ENCODE measurements around the gene ADAMTSL1. TPM values are rescaled to one million over a fixed set of nuclear protein-coding genes. Genes with fewer than 3 reads are reported as not detected.

Gene ADAMTSL1
- total and polyA plus RNA-seq, 2 of the 8 experiments (the other 6 are each of a cell fraction or from before 2014, with no cell fraction given), result 0.84 to 1.1 TPM

DNA sequence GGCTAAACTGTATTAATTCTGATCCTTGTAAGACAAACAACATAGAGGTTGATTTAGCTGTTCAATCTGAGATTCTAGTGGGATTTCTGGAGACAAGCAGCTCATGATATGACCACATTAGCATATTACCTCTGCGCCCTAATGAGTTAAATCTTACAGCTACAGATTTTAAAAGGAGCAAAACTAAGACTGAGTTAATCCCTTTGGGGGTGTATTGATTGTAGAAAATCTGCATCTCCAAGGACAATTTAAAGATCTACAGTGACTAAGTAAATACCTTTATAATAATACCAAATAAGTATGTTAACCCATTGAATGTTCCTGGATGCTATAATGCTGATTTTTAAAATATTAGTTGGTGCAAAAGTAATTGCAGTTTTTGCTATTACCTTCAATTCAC is 33.2 kb downstream of the ADAMTSL1 start:
- POLR2A ChIA-PET (ENCODE audit: partially characterized antibody), result no interaction called here
- Histone ChIP-seq H2BK120ac (replicated peaks; ENCODE audit: low read depth, low read length) (no peak overlapping the region), H3K14ac (ENCODE audit: insufficient read length) (no peak overlapping the region), H4K8ac (ENCODE audit: extremely low read depth, insufficient read depth, low read length) (no peak overlapping the region), H3K23me2 (ENCODE audit: low read depth, low read length) (no peaks in the 10 kb centered on the region), H3K27ac (ENCODE audit: low read depth, low read length) (no peak overlapping the region), H4K20me1 (replicated peaks in 1 of 2; ENCODE audit: control insufficient read depth in 1 of 2, insufficient read depth in 2 of 2, low read length in 2 of 2) (no peaks in the 10 kb centered on the region), H3K9ac (replicated peaks in 1 of 4; ENCODE audit: extremely low read depth in 1 of 4, low read depth in 3 of 4, low read length in 3 of 4) (no peak overlapping the region), H2BK20ac (ENCODE audit: low read length) (no peak overlapping the region), H3K9me3 (ENCODE audit: insufficient read depth in 2 of 2, low read depth in 1 of 2, low read length in 1 of 2) (no peaks in the 10 kb centered on the region), H3K18ac (ENCODE audit: extremely low read depth, low read length) (no peak overlapping the region), H2BK5ac (ENCODE audit: low read depth, low read length) (no peak overlapping the region), H3K4me1 (replicated peaks in 1 of 4; ENCODE audit: control insufficient read depth in 3 of 4, insufficient read depth in 4 of 4, low read length in 3 of 4) (peaks cover 0 to 12% (median 2%) of the 10 kb centered on the region in 4 experiments; a peak in 3 of 7 replicates), H2AFZ (ENCODE audit: low read length) (no peak overlapping the region), H3K23ac (ENCODE audit: insufficient read length) (no peak overlapping the region), H3K4me3 (ENCODE audit: extremely low read depth in 1 of 4, insufficient read depth in 2 of 4, low read depth in 3 of 4, low read length in 4 of 4) (no peak overlapping the region), H3K4me2 (ENCODE audit: insufficient read depth in 1 of 2, low read depth in 2 of 2, low read length in 2 of 2) (no peak overlapping the region), H2BK15ac (ENCODE audit: low read length) (no peak overlapping the region), H2AK5ac (ENCODE audit: low read depth, low read length) (no peak overlapping the region), H3K56ac (replicated peaks; ENCODE audit: insufficient read length, low read depth, low read length) (no peak overlapping the region), H4K5ac (ENCODE audit: insufficient read length, low read depth, low read length) (no peak overlapping the region), H4K91ac (replicated peaks; ENCODE audit: insufficient read length, low read length) (no peak overlapping the region), H3K79me1 (ENCODE audit: low read depth, low read length) (no peaks in the 10 kb centered on the region), H2BK12ac (ENCODE audit: low read depth, low read length) (no peak overlapping the region), H3K36me3 (ENCODE audit: control insufficient read depth in 2 of 4, insufficient read depth in 4 of 4, low read length in 3 of 4) (peaks cover 0 to 3% (median 0%) of the 10 kb centered on the region in 4 experiments; a peak in 1 of 8 replicates), H3K79me2 (ENCODE audit: control insufficient read depth in 1 of 2, insufficient read depth in 2 of 2, low read length in 2 of 2) (no peaks in the 10 kb centered on the region), H3K27me3 (replicated peaks in 1 of 4; ENCODE audit: control insufficient read depth in 3 of 4, extremely low read depth in 1 of 4, insufficient read depth in 3 of 4, low read length in 3 of 4) (no peaks in the 10 kb centered on the region), H3K4ac (replicated peaks; ENCODE audit: insufficient read length, low read depth, low read length) (no peak overlapping the region)
- no peak for TF ChIP-seq BACH1 (IDR thresholded peaks at IDR 0.05; ENCODE audit: low read length)
- TF ChIP-seq TCF12 (IDR thresholded peaks at IDR 0.05; ENCODE audit: low read depth, low read length), result no peak
- TF ChIP-seq, protein P1, sequence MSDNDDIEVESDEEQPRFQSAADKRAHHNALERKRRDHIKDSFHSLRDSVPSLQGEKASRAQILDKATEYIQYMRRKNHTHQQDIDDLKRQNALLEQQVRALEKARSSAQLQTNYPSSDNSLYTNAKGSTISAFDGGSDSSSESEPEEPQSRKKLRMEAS (IDR thresholded peaks at IDR 0.05), result no peak
- TF ChIP-seq FOSL1 (IDR thresholded peaks at IDR 0.05; ENCODE audit: insufficient read depth, low read depth, low read length), result no peak
- TF ChIP-seq RAD21 (IDR thresholded peaks at IDR 0.05 in 1 of 2, conservative IDR thresholded peaks at IDR 0.05 in 1 of 2; ENCODE audit: low read depth in 2 of 2, low read length in 2 of 2), result no peak
- TF ChIP-seq JUN (IDR thresholded peaks at IDR 0.05; ENCODE audit: low read depth, low read length), result no peak
- TF ChIP-seq MAFK (IDR thresholded peaks at IDR 0.05; ENCODE audit: low read depth, low read length), result no peak
- TF ChIP-seq JUND (IDR thresholded peaks at IDR 0.05; ENCODE audit: low read length), result no peak
- no peak for TF ChIP-seq CHD1 (IDR thresholded peaks at IDR 0.05; ENCODE audit: low read depth, low read length)
- TF ChIP-seq ZNF274 (IDR thresholded peaks at IDR 0.05; ENCODE audit: borderline replicate concordance, extremely low read depth, low read length), result no peak
- CTCF ChIA-PET (ENCODE audit: partially characterized antibody), result interaction anchor here (0.6 to 1.0 kb wide), 2 partner anchors 14 to 305 kb away, joined by 3 read pairs; no protein-coding TSS in a partner anchor
- DNase-seq (ENCODE audit: low read depth in 1 of 2, low spot score in 2 of 2) (no peak), FAIRE-seq (no peak)
- 85% methylated on average over 1 of the region's 1 CpG; no CpG with 5 or more reads in 1 of the 2 experiments for WGBS, 2 experiments (ENCODE audit: extremely low coverage in 1 of 2, insufficient coverage in 1 of 2, insufficient read length in 1 of 2, insufficient replicate concordance in 2 of 2, low coverage in 1 of 2, low lambda C conversion rate in 2 of 2, missing lambda C conversion rate in 1 of 2)

All from H1 (cell line).